SK-N-MC (cell line): Measurements from ENCODE around the gene EIF3D.

Experiments used
- DNase-seq: peaks from one replicate; pipeline ENCODE4 v3.0.0-alpha.2; 2011; ENCODE audit warnings: low read depth, low spot score
- H3K27ac ChIP-seq: fragments of 200-600 bp; sonication (generic); 2 replicates; pipeline ENCODE4 v1.5.1; 2016; ENCODE audit warnings: mixed run types
- H3K36me3 ChIP-seq: fragments of 200-600 bp; sonication (generic); 2 replicates; pipeline ENCODE4 v1.6.1; 2017; ENCODE audit warnings: antibody characterized with exemption, low read length, mixed read lengths; ENCODE audit not compliant: insufficient read depth
- H3K4me3 ChIP-seq: fragments of 200-600 bp; sonication (generic); 2 replicates; pipeline ENCODE4 v1.5.1; 2016
- H3K9ac ChIP-seq: fragments of 200-600 bp; sonication (generic); 2 replicates; pipeline ENCODE4 v1.8.0; 2017; ENCODE audit warnings: mixed run types, mixed read lengths; ENCODE audit not compliant: insufficient read length
- H3K9me3 ChIP-seq: fragments of 200-600 bp; sonication (generic); 2 replicates; pipeline ENCODE4 v1.6.1; 2017; ENCODE audit warnings: low read depth, mild to moderate bottlenecking, antibody characterized with exemption, low read length, moderate library complexity, mixed read lengths
- EZH2 ChIP-seq: fragments of 200-600 bp; sonication (generic); IDR thresholded peaks from one replicate; pipeline ENCODE4 v1.6.1; 2017; ENCODE audit warnings: antibody characterized with exemption
- FOXP2 ChIP-seq: optimal IDR thresholded peaks from 2 replicates; pipeline ENCODE3; 2011; ENCODE audit warnings: mild to moderate bottlenecking, moderate library complexity; ENCODE audit not compliant: insufficient read depth; ENCODE audit errors: extremely low read length, control extremely low read depth
- POLR2AphosphoS5 ChIP-seq: IDR thresholded peaks from 2 replicates; pipeline ENCODE4 v1.6.1; 2012; ENCODE audit warnings: mild to moderate bottlenecking, low read depth, low read length, borderline replicate concordance

EIF3D gene

DNA sequence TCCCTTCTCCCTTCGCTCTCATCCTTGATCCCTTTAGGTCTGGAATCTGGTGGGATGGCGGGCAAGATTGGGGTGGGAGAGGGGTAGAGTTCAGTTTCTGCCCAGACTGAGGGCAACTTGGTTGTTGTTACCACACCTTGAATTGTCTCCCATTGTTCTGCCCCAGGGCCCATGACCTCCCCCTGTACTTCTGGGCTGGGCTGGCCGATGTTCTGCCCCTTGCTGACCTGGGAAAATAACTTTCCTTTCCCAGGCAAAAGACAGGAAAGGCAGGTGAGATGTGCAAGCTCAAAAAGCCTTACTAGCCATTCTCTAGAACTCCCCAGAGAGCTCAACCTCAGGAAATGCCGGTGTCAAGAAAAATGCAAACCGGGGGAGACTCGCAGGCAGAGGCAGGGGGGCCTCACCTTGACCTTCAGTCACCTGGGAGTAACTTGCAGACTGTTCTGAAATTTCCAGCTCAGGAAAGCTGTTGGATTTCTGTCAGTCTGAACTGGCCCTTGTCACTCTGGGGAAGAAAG lies 32.4 kb upstream of the EIF3D start:
- TF ChIP-seq EZH2 (no peak), FOXP2 (no peak), POLR2AphosphoS5 (no peak)
- no peak for DNase-seq
- Histone ChIP-seq H3K36me3 (no peaks in the 10 kb centered on the region), H3K9ac (no peak overlapping the region), H3K27ac (no peak overlapping the region), H3K4me3 (no peak overlapping the region), H3K9me3 (no peaks in the 10 kb centered on the region)

DNA sequence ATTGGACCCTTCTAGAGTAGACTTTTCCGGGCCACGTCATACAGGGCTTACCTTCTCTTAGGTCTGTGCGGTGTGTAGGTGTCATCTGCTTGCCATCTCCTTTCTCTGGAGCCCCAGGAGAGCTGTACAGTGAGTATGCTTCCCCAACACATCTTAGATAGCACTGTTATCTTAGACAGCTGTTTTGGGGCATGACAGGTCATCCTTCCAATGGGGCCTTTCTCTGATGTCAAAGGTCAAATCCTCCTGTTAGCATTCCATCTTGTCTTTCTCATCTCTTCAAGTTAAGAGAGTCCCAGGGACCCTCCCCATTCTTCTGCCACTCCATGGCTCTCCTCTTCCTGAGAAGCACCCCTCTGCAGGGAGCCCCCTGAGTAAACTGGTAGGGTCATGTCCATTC lies 31.0 kb upstream of the EIF3D start:
- H3K4me3 ChIP-seq = no peak overlapping the region
- TF ChIP-seq POLR2AphosphoS5 (no peak), FOXP2 (no peak), EZH2 (no peak)
- no peak overlapping the region for H3K27ac ChIP-seq
- no peaks in the 10 kb centered on the region for H3K9me3 ChIP-seq
- H3K36me3 ChIP-seq = no peaks in the 10 kb centered on the region
- DNase-seq = no peak
- no peak overlapping the region for H3K9ac ChIP-seq

DNA sequence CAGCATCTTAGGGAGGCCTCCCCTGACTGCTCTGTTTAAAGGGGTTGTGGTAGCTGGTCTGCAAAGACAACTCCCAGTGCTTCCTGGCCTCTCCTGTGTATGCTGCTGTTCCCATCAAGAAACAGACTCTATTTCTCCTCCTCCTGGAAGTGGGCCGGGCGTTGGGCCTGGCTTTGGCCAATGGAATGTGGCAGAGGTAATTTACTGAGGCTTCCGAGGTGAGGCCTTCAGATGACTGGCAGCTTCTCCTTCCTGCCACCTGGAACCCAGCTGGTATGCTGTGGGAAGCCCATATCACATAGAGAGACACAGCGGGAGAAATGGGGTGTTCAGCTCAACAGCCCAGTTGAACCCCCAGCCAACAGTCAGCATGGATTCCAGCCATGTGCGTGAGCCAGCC lies 25.1 kb upstream of the EIF3D start:
- Histone ChIP-seq H3K27ac (no peak overlapping the region), H3K4me3 (no peak overlapping the region), H3K36me3 (no peaks in the 10 kb centered on the region), H3K9ac (no peak overlapping the region), H3K9me3 (no peaks in the 10 kb centered on the region)
- TF ChIP-seq FOXP2 (no peak), POLR2AphosphoS5 (no peak), EZH2 (no peak)
- DNase-seq = no peak

DNA sequence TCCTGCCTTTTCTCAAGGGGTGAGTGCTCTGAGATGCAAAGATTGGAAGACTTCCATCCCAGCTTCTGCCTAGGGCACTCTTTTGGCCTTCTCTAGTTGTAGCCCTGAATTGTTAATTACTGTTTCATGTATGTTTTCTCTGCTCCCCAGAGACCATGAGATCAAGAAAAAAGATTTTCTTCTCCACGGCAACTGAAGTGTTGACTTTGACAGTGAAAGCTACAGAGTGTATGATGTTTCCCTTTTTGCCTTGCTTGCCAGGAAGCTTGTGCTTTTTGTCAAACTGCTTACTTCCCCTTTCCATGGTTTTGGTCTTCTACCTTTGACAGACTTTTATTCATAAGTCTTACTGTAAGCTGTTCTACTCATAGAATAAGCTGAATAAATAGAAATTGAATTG lies 23.3 kb upstream of the EIF3D start:
- Histone ChIP-seq H3K4me3 (no peak overlapping the region), H3K9ac (no peak overlapping the region), H3K36me3 (no peaks in the 10 kb centered on the region), H3K9me3 (no peaks in the 10 kb centered on the region), H3K27ac (no peak overlapping the region)
- TF ChIP-seq FOXP2 (no peak), POLR2AphosphoS5 (no peak), EZH2 (no peak)
- no peak for DNase-seq

DNA sequence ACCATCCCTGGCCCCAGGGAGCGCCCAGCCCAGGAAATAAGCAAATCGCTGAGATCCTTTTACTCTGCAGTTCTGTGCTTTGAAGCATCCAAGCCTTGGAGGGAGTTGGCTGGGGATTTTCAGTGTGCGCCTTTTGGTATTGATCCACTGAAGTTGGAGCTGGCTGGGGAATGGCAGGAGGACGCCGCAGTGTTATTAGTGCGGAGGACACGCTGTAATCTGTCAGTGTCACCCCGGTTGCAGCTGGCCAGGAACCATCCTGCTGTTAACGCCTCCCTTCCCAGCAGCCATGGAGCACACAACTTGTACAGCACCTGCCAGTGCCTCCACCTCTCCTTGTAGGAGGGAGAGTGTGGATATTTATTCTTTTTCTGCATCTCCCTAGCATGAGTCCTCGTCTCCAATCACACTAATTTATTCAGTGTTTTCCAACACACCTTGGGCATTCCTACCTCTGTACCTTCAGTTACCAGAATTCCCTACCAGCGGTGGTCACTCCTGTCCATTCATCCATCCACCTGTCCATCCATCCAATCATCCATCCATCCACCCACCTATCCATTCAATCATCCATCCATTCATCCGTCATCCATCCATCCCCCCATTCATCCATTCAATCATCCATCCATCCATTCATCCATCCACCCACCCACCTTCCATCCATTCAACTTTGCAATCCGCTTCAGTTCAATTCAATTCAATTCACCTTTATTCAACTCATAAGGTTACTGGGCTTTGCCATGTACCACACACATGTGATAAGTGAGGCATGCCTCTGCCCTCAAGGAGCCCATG lies 21.9 kb upstream of the EIF3D start:
- H3K4me3 ChIP-seq = no peak overlapping the region
- H3K9me3 ChIP-seq = no peaks in the 10 kb centered on the region
- no peaks in the 10 kb centered on the region for H3K36me3 ChIP-seq
- TF ChIP-seq FOXP2 = no peak
- no peak for TF ChIP-seq POLR2AphosphoS5
- TF ChIP-seq EZH2 = no peak
- H3K27ac ChIP-seq = no peak overlapping the region
- H3K9ac ChIP-seq = no peak overlapping the region
- DNase-seq = no peak

DNA sequence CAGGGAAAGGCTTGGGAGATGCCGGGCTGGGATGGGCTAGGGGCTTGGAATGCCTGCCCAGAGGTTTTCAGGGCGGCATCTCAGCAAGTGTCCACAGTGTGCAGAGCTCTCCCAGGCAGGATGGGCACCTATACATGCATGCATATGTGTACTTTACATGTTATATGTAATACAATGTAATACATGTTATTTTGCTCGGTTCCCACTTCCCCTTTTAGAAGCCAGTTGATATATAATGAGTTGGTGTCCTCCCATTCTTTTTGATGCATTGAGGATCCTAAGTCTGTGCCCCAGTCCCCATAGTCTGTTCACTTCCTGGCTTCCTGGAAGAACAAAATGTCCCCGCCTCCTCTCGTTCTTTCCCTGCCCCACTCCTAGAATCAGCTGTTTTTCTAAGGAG lies 20.1 kb upstream of the EIF3D start:
- Histone ChIP-seq H3K36me3 (no peaks in the 10 kb centered on the region), H3K4me3 (no peak overlapping the region), H3K27ac (no peak overlapping the region), H3K9ac (no peak overlapping the region), H3K9me3 (no peaks in the 10 kb centered on the region)
- TF ChIP-seq EZH2 (no peak), FOXP2 (no peak), POLR2AphosphoS5 (no peak)
- no peak for DNase-seq

DNA sequence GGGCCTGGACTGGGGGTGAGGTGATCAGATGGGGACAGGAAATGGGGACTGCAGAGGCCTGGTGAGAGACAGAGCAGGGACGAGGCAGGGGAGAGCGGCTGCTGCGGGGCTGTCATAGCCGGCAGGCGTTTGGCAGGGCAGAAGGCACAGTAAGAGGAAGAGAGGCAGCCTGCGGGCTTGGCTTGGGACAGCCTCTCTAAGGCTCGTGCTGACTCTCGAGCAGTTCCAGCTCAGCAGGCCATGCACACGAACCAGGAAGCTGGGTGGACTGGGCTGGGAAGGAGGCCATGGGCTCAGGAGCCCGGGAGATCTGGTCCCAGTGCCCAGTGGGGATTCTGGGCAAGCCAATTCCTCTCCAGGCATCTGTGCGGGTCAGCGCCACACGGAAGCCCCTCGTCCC lies 19.6 kb upstream of the EIF3D start:
- no peaks in the 10 kb centered on the region for H3K36me3 ChIP-seq
- no peaks in the 10 kb centered on the region for H3K9me3 ChIP-seq
- no peak overlapping the region for H3K4me3 ChIP-seq
- no peak for DNase-seq
- H3K9ac ChIP-seq = no peak overlapping the region
- H3K27ac ChIP-seq = no peak overlapping the region
- TF ChIP-seq EZH2 (no peak), FOXP2 (no peak), POLR2AphosphoS5 (no peak)

DNA sequence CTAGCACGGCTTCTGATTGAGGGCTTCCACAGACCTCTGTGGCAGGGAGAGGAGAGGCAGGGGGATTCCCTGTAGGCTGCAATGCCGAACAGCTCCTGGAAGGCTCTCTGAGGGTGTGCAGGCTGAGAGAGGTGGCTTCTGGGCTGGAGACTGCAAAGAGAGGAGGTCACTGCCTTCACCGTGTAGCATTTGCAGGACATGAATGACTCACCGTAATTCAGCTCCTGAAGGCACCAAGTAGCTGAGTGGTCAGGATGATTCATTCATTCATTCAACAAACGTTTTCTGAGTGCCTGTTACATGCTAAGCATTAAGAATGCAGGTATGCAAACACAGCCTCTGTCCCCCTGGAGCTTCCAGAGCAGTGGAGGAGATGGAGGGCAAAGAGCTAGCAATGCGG lies 18.0 kb upstream of the EIF3D start:
- Histone ChIP-seq H3K27ac (no peak overlapping the region), H3K9me3 (no peaks in the 10 kb centered on the region), H3K9ac (no peak overlapping the region), H3K4me3 (no peak overlapping the region), H3K36me3 (no peaks in the 10 kb centered on the region)
- TF ChIP-seq FOXP2 (no peak), POLR2AphosphoS5 (no peak), EZH2 (no peak)
- no peak for DNase-seq
